H1 (cell line): ENCODE measurements around the gene YWHAE. TPM values are rescaled to one million over a fixed set of nuclear protein-coding genes. Genes with fewer than 3 reads are reported as not detected.

Experiments
- EZH2 ChIP-seq: fragments of 200-600 bp; sonication (generic); IDR thresholded peaks from 2 replicates; pipeline ENCODE4 v1.7.1; 2012; ENCODE audit warnings: low read depth, mild to moderate bottlenecking, moderate library complexity, low read length, inconsistent platforms; ENCODE audit not compliant: severe bottlenecking
- RFX5 ChIP-seq: IDR thresholded peaks from 2 replicates; pipeline ENCODE4 v1.6.1; 2011; ENCODE audit warnings: low read depth, low read length, improper control_type of control experiment, borderline replicate concordance
- SIRT6 ChIP-seq: IDR thresholded peaks from one replicate; pipeline ENCODE4 v1.7.1; 2012; ENCODE audit warnings: low read length, inconsistent platforms
- SRF ChIP-seq: IDR thresholded peaks from 2 replicates; pipeline ENCODE4 v1.6.1; 2011; ENCODE audit warnings: mild to moderate bottlenecking, low read depth, low read length, moderate library complexity
- polyA plus RNA-seq, 7 experiments: library from polyadenylated mRNA; depleted of rRNA in 3 of 7; stranded (reverse) in 5 of 7; unstranded in 2 of 7; fragments of >200 nt in 5 of 7; fragments of 200-250 nt in 2 of 7; gene quantifications; 1 replicate in 5 of 7; 2 replicates in 1 of 7; 4 replicates in 1 of 7; pipeline versions ENCODE4 v1.2.1 to v1.2.3, GENCODE V29; 2011 to 2013; ENCODE audit warnings: missing spikeins in 2 of 7, mixed read lengths in 2 of 7
- total RNA-seq: library from RNA; stranded (reverse); fragmentation: NEBNext Ultra II Directional; extraction: Animal tissue kit (Norgen Biotek cat#: 25700); gene quantifications from 2 replicates; pipeline ENCODE4 v1.2.1, GENCODE V29; 2021

The YWHAE gene
- total and polyA plus RNA-seq, 2 of the 8 experiments (the other 6 are each of a cell fraction or from before 2014, with no cell fraction given) = 559 to 1,186 TPM

DNA sequence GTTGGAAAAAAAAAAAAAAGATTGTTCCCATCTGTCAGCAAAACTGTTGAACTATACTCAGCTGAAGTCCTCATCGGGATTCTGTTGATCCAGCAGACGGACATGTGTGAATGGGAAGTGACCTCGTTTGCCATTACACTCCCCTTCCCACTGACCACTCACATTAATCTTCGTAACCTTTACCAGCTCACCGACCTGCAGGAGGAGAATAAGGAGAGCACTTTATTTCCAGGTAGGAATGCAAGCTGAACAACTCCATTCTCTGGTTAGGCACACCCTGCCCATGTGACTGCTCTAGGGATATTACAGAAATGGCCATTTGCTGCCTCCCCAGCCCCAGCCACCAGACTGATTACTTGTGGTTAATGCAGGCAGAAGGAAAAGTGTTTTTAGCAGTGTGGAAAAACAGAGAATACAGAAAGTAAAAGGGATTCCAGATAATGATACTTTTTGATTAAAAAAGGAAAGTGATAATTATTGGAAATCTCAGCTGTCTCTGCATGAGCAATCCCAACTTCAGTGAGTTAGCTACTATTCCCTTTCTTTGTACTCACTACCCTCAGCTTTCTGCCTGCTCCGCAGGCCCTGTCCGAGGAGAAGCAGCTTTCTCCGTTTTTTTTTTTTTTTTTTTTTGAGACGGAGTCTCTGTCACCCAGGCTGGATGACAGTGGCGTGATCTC is 23.6 kb upstream of the YWHAE start (continued):
- no peak for TF ChIP-seq EZH2
- no peak for TF ChIP-seq RFX5
- no peak for TF ChIP-seq SIRT6
- no peak for TF ChIP-seq SRF
